Small intestine (tissue), 7 donors: ENCODE data around the gene P3H2. TPM values are rescaled to one million over a fixed set of nuclear protein-coding genes. Genes with fewer than 3 reads are reported as not detected.

Experiments
- DNase-seq, 2 donors: peaks; one replicate each; pipeline versions ENCODE4 v3.0.0 to v3.0.0-alpha.2; 2013
- FAIRE-seq: peaks from 2 replicates; lab custom pipeline; 2012; peaks lifted over from hg19 to GRCh38; lab: Jason Lieb, UNC
- H3K27ac ChIP-seq, 3 donors: one replicate each; pipeline ENCODE4 v1.5.1; 2013; ENCODE audit warnings: low read length in 2 of 3, mild to moderate bottlenecking in 2 of 3, control low read depth in 1 of 3, inconsistent platforms in 1 of 3, low read depth in 1 of 3, moderate library complexity in 1 of 3
- H3K27me3 ChIP-seq, 3 donors: one replicate each; pipeline ENCODE4 v1.6.1; 2013; ENCODE audit warnings: low read length in 3 of 3, inconsistent platforms in 1 of 3; ENCODE audit not compliant: control insufficient read depth in 3 of 3, insufficient read depth in 3 of 3
- H3K36me3 ChIP-seq, 3 donors: one replicate each; pipeline ENCODE4 v1.6.1; 2013; ENCODE audit warnings: low read length in 3 of 3, inconsistent platforms in 1 of 3, low read depth in 1 of 3, mild to moderate bottlenecking in 1 of 3, moderate library complexity in 1 of 3; ENCODE audit not compliant: control insufficient read depth in 3 of 3, insufficient read depth in 2 of 3
- H3K4me1 ChIP-seq, 3 donors: one replicate each; pipeline ENCODE4 v1.6.1; 2013; ENCODE audit warnings: low read length in 2 of 3, inconsistent platforms in 1 of 3, low read depth in 1 of 3, mild to moderate bottlenecking in 1 of 3, moderate library complexity in 1 of 3; ENCODE audit not compliant: control insufficient read depth in 3 of 3, insufficient read depth in 2 of 3
- H3K4me3 ChIP-seq, 3 donors: one replicate each; pipeline ENCODE4 v1.5.1; 2013; ENCODE audit warnings: low read length in 3 of 3, control low read depth in 1 of 3, inconsistent platforms in 1 of 3, low read depth in 1 of 3, mild to moderate bottlenecking in 1 of 3, moderate library complexity in 1 of 3
- H3K9me3 ChIP-seq, 2 donors: one replicate each; pipeline ENCODE4 v1.6.1; 2013; ENCODE audit warnings: low read depth in 1 of 2, low read length in 1 of 2; ENCODE audit not compliant: control insufficient read depth in 2 of 2, insufficient read depth in 1 of 2
- WGBS, 3 donors: extraction: QIAGEN DNeasy Blood & Tissue Kit; methylation state at CpG; one replicate each; pipeline ENCODE4 v1.1.7; 2013; 5-methylcytosine and 5-hydroxymethylcytosine counted together
- polyA plus RNA-seq, 4 donors: library from polyadenylated mRNA; stranded (reverse) in 3 of 4; unstranded in 1 of 4; fragments of 200-250 nt in 3 of 4; fragments of 120-200 nt in 1 of 4; gene quantifications; one replicate each; pipeline versions ENCODE4 v1.2.1 to v1.2.3, GENCODE V29; 2013
- donor health status: healthy with polysubstance abuse.
- donor health status: control.
- donor health status: control.
- donor health status: Bipolar disorder and iron deficiency.
- donor health status: healthy.

P3H2 gene
- polyA plus RNA-seq, 4 donors = 0.22 to 2.0 (median 0.96) TPM

- H3K4me3 ChIP-seq = no peak overlapping the region
These were observed 95.8 kb downstream of the P3H2 start for GRCh38 chr3:190024912-190025311.

DNA sequence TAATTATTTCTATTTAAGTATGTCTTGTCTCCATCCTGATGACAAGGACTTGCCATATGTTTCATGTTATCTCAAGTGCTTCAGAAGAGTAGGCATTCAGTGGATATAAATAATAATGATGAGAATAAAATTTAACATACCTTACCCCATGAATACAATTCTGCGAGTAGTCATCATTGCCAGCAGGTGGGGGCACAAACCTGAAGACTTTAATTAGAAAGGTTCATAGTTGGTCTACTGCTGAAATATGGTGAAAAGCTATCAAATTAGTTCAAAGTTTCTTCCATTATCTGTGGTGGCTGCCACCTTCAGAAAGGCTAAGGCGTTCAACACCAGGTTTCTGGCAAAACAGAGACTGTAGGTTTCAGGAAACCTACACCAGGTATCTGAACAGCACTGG is 100.9 kb downstream of the P3H2 start:
- DNase-seq (no peak), FAIRE-seq (no peak)
- H3K4me3 ChIP-seq = no peak overlapping the region
- no peak overlapping the region for H3K27ac ChIP-seq
- no peaks in the 10 kb centered on the region for H3K9me3 ChIP-seq
- H3K4me1 ChIP-seq = no peaks in the 10 kb centered on the region
- no peaks in the 10 kb centered on the region for H3K36me3 ChIP-seq
- no peaks in the 10 kb centered on the region for H3K27me3 ChIP-seq
- 45 to 60% methylated on average over 2 of the region's 2 CpGs; no CpG with 5 or more reads in 1 of the 3 donors for WGBS, 3 donors

More at GRCh38 chr3:190024912-190025311, 95.8 kb downstream of the P3H2 start:
- no peaks in the 10 kb centered on the region for H3K27me3 ChIP-seq
- WGBS, 3 donors = 64 to 78% (median 67%) methylated on average over 4 of the region's 4 CpGs
- H3K9me3 ChIP-seq = no peaks in the 10 kb centered on the region
- no peak overlapping the region for H3K27ac ChIP-seq
- no peaks in the 10 kb centered on the region for H3K36me3 ChIP-seq
- DNase-seq = no peak
- H3K4me1 ChIP-seq = no peaks in the 10 kb centered on the region
- no peak for FAIRE-seq

- no peak overlapping the region for H3K4me3 ChIP-seq
- no peaks in the 10 kb centered on the region for H3K27me3 ChIP-seq
- H3K9me3 ChIP-seq = no peaks in the 10 kb centered on the region
- H3K36me3 ChIP-seq = no peaks in the 10 kb centered on the region
- no peak overlapping the region for H3K27ac ChIP-seq
- FAIRE-seq = no peak
- H3K4me1 ChIP-seq = no peaks in the 10 kb centered on the region
- no peak for DNase-seq
- 71 to 77% (median 77%) methylated on average over 2 of the region's 2 CpGs for WGBS, 3 donors
These were observed 101.7 kb downstream of the P3H2 start for GRCh38 chr3:190019006-190019405.

DNA sequence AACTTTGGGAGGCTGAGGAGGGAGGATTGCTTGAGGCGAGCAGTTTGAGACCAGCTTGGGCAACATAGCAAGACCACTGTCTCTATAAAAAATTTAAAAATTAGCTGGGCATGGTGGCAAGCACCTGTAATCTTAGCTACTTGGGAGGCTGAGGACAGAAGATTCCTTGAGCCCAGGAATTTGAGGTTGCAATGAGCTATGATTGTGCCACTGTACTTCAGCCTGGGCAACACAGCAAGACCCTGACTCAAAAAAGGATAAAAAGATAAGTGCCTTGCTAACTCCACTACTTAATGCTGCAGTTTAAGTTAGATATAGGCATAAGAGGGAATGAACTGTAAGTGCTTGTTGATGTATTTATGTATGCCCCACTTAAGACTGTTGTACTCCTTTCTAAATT is 102.2 kb downstream of the P3H2 start:
- H3K4me1 ChIP-seq = no peaks in the 10 kb centered on the region
- no peak for FAIRE-seq
- 84 to 92% (median 88%) methylated on average over 1 of the region's 1 CpG for WGBS, 3 donors
- H3K27me3 ChIP-seq = no peaks in the 10 kb centered on the region
- no peaks in the 10 kb centered on the region for H3K9me3 ChIP-seq
- no peak for DNase-seq
- no peak overlapping the region for H3K27ac ChIP-seq
- H3K36me3 ChIP-seq = no peaks in the 10 kb centered on the region
- H3K4me3 ChIP-seq = no peak overlapping the region

GRCh38 chr3:190017521-190018288 is 103.0 kb downstream of the P3H2 start:
- FAIRE-seq (no peak), DNase-seq (peak in 1 of 2 donors; percentile 22)
- WGBS, 3 donors = 52 to 63% (median 53%) methylated on average over 6 of the region's 6 CpGs
- Histone ChIP-seq H3K27ac (no peak overlapping the region), H3K27me3 (peaks cover 0 to 2% (median 0%) of the 10 kb centered on the region in 3 donors), H3K4me3 (no peak overlapping the region), H3K9me3 (no peaks in the 10 kb centered on the region), H3K4me1 (peaks cover 0 to under 1% (median 0%) of the 10 kb centered on the region in 3 donors), H3K36me3 (no peaks in the 10 kb centered on the region)

- FAIRE-seq = no peak
These were observed 103.7 kb downstream of the P3H2 start for GRCh38 chr3:190016966-190017365.

DNA sequence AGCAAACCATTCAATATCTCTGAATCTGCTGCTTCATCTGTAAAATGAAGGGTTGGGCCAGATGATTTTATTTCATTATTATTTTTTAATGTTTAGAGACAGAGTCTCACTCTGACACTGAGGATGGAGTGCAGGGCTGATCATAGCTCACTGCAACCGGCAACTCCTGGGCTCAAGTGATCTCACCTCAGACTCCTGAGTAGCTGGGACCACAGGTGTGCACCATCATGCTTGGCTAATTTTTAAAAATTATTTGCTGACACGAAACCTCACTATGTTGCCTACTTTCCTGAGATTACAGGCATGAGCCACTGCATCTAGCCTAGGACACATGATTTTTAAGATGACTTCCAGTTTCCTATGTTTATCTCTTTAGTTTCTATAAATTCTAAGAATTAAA is 105.8 kb downstream of the P3H2 start:
- 77 to 86% (median 85%) methylated on average over 2 of the region's 2 CpGs for WGBS, 3 donors
- no peak overlapping the region for H3K4me3 ChIP-seq
- FAIRE-seq = no peak

More at GRCh38 chr3:190016966-190017365, 103.7 kb downstream of the P3H2 start:
- no peaks in the 10 kb centered on the region for H3K9me3 ChIP-seq
- H3K4me1 ChIP-seq = peaks cover 0 to 8% (median 0%) of the 10 kb centered on the region in 3 donors
- H3K27me3 ChIP-seq = peaks cover 0 to 2% (median 0%) of the 10 kb centered on the region in 3 donors
- no peak overlapping the region for H3K4me3 ChIP-seq
- no peak for DNase-seq
- no peak overlapping the region for H3K27ac ChIP-seq
- H3K36me3 ChIP-seq = no peaks in the 10 kb centered on the region

DNA sequence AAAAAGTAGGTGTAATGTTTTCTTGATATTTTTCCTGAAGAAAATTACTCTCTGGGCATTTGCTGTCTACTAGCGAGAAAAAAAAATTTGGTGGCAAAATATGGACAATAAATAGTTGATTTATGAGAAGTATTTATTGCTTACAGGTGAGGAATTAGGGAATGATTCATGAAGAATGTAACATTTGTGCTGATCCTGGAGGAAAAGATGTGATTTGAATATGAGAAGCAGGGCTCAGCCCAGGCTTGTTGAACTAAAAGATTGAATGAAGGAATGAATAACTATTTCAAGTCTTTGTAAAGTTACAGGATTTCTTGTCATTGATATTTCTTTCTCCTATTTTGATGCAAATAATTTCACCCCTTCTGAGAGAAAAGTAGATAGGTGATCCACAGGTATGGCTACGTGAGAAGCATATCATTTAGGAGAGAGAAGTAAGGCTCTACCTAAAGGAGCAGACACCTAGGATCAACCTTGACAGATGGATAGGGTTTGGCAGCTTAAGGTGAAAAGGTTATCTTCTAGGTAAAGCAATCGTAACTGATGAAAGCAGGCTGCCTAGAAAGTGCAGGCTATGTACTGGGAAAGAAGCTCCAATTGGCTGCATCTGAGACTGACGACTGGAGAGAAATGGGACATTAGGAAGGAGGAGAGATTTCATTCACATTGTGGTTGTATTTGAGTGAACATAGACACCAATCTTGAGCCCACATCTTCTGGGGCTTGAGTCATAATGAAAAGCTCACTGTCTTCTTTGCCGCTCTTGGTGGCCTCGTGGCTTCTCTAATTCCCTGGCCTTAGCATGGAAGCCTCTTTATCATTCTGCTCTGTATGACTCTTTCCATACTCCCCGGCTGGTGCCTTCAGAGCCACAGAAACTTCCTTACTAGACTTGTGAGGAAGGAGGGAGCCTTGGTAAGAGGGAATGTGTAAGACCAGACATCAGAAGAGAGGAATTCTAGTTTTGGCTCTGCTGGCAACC is 106.5 kb downstream of the P3H2 start:
- no peaks in the 10 kb centered on the region for H3K9me3 ChIP-seq
- DNase-seq (no peak), FAIRE-seq (no peak)
- H3K4me1 ChIP-seq = peaks cover 0 to 9% (median 0%) of the 10 kb centered on the region in 3 donors
- H3K27me3 ChIP-seq = peaks cover 0 to 2% (median 0%) of the 10 kb centered on the region in 3 donors
- no peak overlapping the region for H3K27ac ChIP-seq
- no peaks in the 10 kb centered on the region for H3K36me3 ChIP-seq
- WGBS, 3 donors = 50 to 69% (median 51%) methylated on average over 7 of the region's 7 CpGs
- no peak overlapping the region for H3K4me3 ChIP-seq

More for the DNA sequence above, 105.8 kb downstream of the P3H2 start:
- DNase-seq = no peak
- Histone ChIP-seq H3K4me1 (peaks cover 0 to 9% (median 0%) of the 10 kb centered on the region in 3 donors), H3K27me3 (peaks cover 0 to 2% (median 0%) of the 10 kb centered on the region in 3 donors), H3K27ac (no peak overlapping the region), H3K9me3 (no peaks in the 10 kb centered on the region), H3K36me3 (no peaks in the 10 kb centered on the region)
